ENCODE measurements around the gene PRRC1.
"Not testable (repeated sequence)": the region's sequence is repeated elsewhere in the genome, so short reads cannot be mapped to it uniquely, and the experiment has no call there.

The PRRC1 gene

DNA sequence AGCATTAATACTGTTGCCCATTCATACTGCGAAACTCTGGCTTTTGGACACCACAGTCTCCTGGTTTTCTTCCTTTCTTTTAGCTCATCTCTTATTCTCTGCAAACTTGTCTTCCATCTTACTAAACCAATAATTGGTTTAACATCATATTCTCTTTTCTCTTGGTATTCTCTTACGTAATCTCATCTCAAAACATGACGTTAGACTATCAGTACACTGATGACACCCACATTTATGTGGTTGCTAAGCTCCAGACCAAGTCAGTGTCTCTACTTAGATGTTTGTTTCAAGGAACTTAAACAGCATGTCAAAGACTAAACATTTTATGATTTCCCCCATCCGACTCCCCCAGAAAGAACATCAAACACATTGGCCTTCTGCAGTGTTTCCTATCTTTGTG is 2.1 kb downstream of the PRRC1 start:
- peak overlapping the region; percentile 69 for H3K4me3 Mint-ChIP-seq
- peaks cover 24% of the 10 kb centered on the region for H3K36me3 Mint-ChIP-seq
- H3K27me3 Mint-ChIP-seq = peaks cover under 1% of the 10 kb centered on the region
- H3K27ac Mint-ChIP-seq = peak overlapping the region; percentile 56
- peaks cover 39% of the 10 kb centered on the region for H3K4me1 Mint-ChIP-seq (ENCODE audit: low read depth)
- H3K9me3 Mint-ChIP-seq (ENCODE audit: low read depth) = peaks cover 8% of the 10 kb centered on the region

DNA sequence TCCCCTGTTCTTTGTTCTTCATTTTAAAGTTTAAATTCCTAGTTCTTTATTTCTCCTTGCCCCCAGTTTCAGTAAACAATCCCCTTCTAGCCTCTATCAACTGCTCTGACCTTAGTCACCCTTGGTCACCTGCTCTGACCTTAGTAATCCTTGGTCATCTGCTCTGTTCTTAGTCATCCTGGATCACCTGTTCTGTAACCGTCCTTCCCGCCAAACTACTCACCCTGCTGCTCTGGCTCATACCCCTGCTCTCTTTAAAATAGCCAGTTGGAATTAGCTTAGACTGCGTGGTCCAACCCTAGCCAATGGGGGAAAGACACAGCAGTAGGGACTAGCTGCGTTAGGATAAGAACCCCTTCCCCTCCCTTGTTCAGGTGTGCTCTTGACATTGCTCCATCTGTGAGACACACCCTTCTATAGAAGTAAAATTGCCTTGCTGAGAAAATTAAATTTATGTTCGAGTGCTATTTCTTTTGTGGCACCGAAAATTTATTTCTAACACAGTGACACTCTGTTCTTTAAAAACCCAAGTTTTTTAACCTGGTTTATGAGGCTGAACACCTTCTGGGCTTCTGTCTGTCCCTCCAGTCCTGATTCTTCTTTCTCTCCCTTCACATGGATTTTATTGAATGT is 3.8 kb downstream of the PRRC1 start:
- H3K9me3 Mint-ChIP-seq (ENCODE audit: low read depth) = peaks cover 8% of the 10 kb centered on the region
- peaks cover 39% of the 10 kb centered on the region for H3K4me1 Mint-ChIP-seq (ENCODE audit: low read depth)
- no peaks in the 10 kb centered on the region for H3K27me3 Mint-ChIP-seq
- H3K4me3 Mint-ChIP-seq = no peak overlapping the region
- peaks cover 28% of the 10 kb centered on the region for H3K36me3 Mint-ChIP-seq
- no peak overlapping the region for H3K27ac Mint-ChIP-seq

DNA sequence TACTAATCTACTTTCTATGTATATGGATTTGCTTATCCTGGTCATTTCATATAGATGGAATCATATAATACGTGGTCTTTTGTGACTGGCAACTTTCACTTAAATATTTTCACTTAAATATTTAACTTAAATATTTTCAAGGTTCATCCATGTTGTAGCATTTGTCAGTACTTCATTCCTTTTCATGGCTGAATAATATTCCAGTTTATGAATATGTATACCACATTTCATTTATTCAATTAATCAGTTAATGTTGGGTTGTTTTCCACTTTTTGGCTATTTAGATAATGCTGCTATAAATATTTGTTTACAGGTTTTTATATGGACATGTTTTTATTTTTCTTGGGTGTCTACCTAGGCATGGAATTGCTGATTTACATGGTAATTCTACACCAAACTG is 7.7 kb downstream of the PRRC1 start:
- Mint-ChIP-seq H3K27ac (no peak overlapping the region), H3K27me3 (no peaks in the 10 kb centered on the region), H3K4me1 (ENCODE audit: low read depth) (peaks cover 17% of the 10 kb centered on the region), H3K36me3 (peaks cover 31% of the 10 kb centered on the region), H3K4me3 (no peak overlapping the region), H3K9me3 (ENCODE audit: low read depth) (peaks cover 8% of the 10 kb centered on the region)

DNA sequence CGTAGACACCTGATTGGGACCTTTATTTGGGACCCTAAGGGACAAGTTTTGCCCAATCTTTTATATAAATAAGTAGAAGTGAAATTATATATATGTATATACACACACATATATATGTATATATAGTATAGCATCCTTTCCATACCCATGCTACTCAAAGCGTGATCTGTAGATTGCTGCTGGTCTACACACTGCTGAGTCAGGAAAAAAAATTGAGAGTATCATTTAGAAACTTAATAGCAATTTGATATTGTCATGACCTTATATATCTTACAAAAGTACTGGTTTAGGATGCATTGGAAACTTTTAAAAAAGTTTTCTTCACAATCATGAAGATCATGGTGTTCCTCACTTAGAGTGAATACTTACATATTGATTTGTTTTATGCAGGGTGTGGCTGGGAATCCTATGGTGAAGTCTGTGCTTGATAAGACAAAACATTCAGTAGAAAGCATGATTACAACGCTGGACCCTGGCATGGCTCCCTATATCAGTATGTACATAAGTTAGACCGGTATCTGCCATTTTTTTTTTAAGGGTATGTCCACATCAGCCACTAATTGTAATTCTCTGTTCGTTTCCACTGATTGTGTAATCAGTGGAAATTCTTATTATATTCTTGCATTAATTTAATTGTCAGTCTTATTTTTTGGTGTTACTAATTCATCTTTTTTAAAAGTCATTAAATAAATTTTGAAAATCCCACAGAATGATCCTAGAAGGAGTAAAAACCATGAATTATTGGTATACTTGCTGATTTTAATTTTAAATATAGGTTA is 12.7 kb downstream of the PRRC1 start:
- Mint-ChIP-seq H3K27me3 (no peaks in the 10 kb centered on the region), H3K4me1 (ENCODE audit: low read depth) (no peaks in the 10 kb centered on the region), H3K27ac (no peak overlapping the region), H3K36me3 (peaks cover 13% of the 10 kb centered on the region), H3K4me3 (no peak overlapping the region), H3K9me3 (ENCODE audit: low read depth) (no peaks in the 10 kb centered on the region)

DNA sequence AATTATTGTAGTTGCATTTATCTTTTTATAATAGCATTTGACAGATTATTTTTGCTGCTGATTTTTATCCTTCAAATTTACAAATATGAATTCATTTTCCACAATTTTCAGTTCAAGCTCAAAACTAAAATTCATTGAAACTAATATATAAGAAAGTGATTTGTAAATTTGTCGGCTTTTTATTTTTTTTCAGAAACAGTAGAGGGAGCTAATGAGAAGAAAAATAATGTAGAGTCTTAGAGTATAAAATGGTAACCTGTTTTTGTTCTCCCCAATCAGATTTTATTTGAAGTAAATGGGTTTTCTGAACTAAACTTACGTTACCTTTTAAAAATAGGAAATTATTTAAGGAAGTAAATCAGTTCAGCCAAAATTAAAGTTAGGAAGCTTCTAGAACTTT is 19.2 kb downstream of the PRRC1 start:
- Mint-ChIP-seq H3K27me3 (no peaks in the 10 kb centered on the region), H3K4me3 (no peak overlapping the region), H3K36me3 (peaks cover 33% of the 10 kb centered on the region), H3K9me3 (ENCODE audit: low read depth) (peaks cover 10% of the 10 kb centered on the region), H3K27ac (no peak overlapping the region), H3K4me1 (ENCODE audit: low read depth) (peaks cover 10% of the 10 kb centered on the region)

DNA sequence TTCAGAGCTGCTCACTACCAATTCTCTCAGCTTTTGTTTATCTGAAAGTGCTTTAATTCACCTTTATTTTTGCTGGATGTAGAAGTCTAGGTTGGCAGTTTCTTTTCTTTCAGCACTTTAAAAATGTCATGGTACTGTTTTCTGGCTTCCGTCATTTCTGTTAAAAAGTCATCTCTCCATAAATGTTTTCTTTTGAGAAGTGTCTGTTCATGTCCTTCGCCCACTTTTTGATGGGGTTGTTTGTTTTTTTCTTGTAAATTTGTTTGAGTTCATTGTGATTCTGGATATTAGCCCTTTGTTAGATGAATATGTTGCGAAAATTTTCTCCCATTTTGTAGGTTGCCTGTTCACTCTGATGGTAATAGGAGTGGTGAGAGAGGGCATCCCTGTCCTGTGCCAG is 23.1 kb downstream of the PRRC1 start:
- Mint-ChIP-seq H3K36me3 (peaks cover 30% of the 10 kb centered on the region), H3K4me1 (ENCODE audit: low read depth) (peaks cover 10% of the 10 kb centered on the region)
- H3K4me3 Mint-ChIP-seq; H3K27me3 Mint-ChIP-seq; H3K9me3 Mint-ChIP-seq (ENCODE audit: low read depth); H3K27ac Mint-ChIP-seq: not testable (repeated sequence)

DNA sequence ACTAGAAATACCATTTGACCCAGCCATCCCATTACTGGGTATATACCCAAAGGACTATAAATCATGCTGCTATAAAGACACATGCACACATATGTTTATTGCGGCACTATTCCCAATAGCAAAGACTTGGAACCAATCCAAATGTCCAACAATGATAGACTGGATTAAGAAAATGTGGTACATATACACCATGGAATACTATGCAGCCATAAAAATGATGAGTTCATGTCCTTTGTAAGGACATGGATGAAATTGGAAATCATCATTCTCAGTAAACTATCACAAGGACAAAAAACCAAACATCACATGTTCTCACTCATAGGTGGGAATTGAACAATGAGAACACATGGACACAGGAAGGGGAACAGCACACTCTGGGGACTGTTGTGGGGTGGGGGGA is 27.8 kb downstream of the PRRC1 start:
- H3K9me3 Mint-ChIP-seq (ENCODE audit: low read depth); H3K4me3 Mint-ChIP-seq; H3K27ac Mint-ChIP-seq; H3K27me3 Mint-ChIP-seq: not testable (repeated sequence)
- Mint-ChIP-seq H3K4me1 (ENCODE audit: low read depth) (peaks cover 11% of the 10 kb centered on the region), H3K36me3 (peaks cover 21% of the 10 kb centered on the region)

DNA sequence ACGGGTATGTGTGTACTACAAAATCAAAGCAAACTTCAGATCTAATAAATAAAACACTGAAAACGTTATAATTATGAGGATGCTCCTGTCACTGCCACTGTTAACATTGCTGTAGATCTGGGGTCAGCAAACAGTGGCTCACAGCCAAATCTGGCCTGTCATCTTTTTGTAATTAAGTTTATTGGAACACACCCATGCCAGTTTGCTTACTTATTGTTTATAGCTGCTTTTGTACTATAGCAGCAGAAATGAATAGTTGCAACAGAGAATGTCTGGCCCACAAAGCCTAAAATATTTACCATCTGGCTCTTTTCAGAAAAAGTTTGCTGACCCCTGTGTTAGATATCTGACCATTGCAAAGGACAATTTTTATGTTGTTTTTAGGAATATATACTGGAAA is 32.1 kb downstream of the PRRC1 start:
- Mint-ChIP-seq H3K4me1 (ENCODE audit: low read depth) (peaks cover 7% of the 10 kb centered on the region), H3K36me3 (peaks cover 19% of the 10 kb centered on the region), H3K4me3 (no peak overlapping the region), H3K27ac (no peak overlapping the region), H3K9me3 (ENCODE audit: low read depth) (no peaks in the 10 kb centered on the region), H3K27me3 (no peaks in the 10 kb centered on the region)

DNA sequence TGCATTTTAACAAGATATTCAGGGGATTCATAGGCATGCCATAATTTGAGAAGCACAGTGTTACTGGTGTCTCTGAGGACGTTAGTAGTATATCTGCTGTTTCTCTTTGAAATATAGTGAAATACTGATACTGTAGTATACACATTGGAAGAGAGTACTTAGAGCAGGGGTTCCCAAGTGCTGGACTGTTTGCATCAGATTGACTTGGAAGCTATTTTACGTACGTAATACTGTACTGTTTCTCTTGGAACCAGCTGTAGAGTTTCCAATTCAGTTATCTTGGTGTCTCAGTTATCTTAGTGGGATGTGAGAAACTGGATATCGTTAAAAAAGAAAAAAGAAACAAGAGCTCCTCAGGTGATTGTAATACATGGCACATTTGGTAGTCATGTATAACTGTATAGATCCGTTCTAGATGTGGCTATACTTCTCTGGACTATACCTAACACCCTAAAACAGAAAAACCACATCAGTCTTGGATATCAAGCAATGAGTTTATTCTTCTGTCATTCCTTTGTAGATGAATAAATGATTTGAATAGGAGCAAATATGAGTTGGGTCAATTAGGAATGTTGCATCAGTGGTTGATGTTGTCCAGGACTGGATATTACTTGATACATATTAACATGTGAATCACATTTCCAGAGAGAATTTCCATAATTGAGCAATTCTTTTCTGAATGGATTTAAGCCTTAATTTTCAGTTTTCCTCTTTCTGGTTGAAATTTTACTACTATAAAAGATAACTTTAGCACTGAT is 33.4 kb downstream of the PRRC1 start:
- H3K4me3 Mint-ChIP-seq = no peak overlapping the region
- H3K27ac Mint-ChIP-seq = no peak overlapping the region
- H3K36me3 Mint-ChIP-seq = peaks cover 21% of the 10 kb centered on the region
- H3K4me1 Mint-ChIP-seq (ENCODE audit: low read depth) = peaks cover 5% of the 10 kb centered on the region
- H3K27me3 Mint-ChIP-seq = no peaks in the 10 kb centered on the region
- H3K9me3 Mint-ChIP-seq (ENCODE audit: low read depth) = no peaks in the 10 kb centered on the region

DNA sequence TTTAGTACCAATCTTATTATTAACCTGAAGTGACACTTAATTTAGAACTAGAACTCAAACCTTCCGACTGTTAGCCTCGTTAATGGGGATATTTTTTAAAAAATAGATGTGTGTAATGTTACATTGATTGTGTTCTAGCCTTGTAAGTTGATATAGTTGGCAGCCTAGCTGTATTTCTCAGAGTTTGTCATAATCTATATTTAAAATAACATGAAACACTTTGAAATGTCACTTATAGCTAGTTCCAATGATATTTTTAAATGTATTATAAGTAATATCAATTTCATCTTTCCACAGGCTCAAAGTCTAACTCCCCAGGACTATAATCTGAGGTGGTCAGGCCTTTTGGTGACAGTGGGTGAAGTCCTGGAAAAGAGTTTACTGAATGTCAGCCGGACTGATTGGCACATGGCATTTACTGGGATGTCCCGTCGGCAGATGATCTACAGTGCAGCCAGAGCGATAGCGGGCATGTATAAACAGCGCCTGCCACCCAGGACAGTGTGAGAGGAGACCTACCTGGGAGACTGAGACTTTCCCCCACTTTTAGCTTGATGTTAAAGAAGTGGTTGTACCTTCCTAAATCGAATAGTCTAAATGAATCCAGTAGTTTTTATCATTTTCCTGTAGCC is 34.1 kb downstream of the PRRC1 start:
- no peaks in the 10 kb centered on the region for H3K4me1 Mint-ChIP-seq (ENCODE audit: low read depth)
- no peak overlapping the region for H3K27ac Mint-ChIP-seq
- no peaks in the 10 kb centered on the region for H3K27me3 Mint-ChIP-seq
- no peak overlapping the region for H3K4me3 Mint-ChIP-seq
- H3K9me3 Mint-ChIP-seq (ENCODE audit: low read depth) = no peaks in the 10 kb centered on the region
- H3K36me3 Mint-ChIP-seq = peaks cover 17% of the 10 kb centered on the region

DNA sequence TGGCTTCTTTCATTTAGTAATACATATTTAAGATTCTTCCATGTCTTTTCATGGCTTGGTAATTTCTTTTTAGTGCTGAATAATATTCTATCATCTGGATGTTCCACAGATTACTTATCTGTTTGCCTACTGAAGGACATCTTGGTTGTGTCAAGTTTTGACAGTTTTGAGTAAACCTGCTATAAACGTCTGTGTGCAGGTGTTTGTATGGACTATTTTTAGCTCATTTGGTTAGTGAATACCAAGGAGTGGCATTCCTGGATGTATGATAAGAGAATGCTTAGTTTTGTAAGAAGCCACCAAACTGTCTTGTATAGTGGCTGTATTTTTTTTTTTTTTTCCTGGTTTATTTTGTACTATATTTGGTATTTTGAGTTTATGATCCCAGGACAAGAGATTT is 38.4 kb downstream of the PRRC1 start:
- Mint-ChIP-seq H3K27ac (no peak overlapping the region), H3K27me3 (no peaks in the 10 kb centered on the region), H3K9me3 (ENCODE audit: low read depth) (no peaks in the 10 kb centered on the region), H3K4me3 (no peak overlapping the region), H3K4me1 (ENCODE audit: low read depth) (no peaks in the 10 kb centered on the region), H3K36me3 (peaks cover 9% of the 10 kb centered on the region)

DNA sequence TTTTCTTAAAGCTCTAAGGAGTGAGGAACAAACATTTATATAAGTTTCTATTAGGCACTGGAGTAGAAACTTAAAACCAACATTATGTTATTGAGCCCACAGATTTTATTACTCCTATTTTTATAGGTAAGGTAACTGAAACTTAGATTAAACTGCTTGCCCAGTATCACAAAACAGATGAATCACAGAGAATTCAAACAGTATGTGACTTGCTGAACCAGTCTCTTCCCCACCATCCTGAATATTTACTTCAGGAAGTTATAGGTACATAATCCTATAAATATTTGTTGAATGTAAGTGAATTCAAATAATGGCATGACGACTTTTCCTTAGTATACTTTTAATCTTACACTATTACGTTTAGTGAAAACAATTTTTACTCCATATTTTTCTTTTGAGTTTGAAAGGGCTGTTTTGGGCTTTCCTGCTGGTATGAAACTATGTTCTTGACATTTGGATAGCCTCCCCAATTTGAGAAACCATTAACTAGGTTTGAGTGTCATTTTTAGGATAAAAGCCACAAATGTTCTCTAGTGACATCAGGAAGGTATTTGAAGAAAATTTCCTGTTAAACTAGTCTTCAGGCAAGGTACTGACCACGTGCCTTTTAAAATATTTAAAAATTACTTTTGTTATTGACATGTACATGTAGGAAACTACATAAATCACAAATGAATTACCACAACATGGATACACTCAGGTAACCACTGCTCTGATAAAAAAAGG is 39.3 kb downstream of the PRRC1 start:
- peaks cover 8% of the 10 kb centered on the region for H3K36me3 Mint-ChIP-seq
- H3K9me3 Mint-ChIP-seq (ENCODE audit: low read depth) = no peaks in the 10 kb centered on the region
- no peak overlapping the region for H3K27ac Mint-ChIP-seq
- no peaks in the 10 kb centered on the region for H3K27me3 Mint-ChIP-seq
- H3K4me1 Mint-ChIP-seq (ENCODE audit: low read depth) = no peaks in the 10 kb centered on the region
- H3K4me3 Mint-ChIP-seq = no peak overlapping the region

DNA sequence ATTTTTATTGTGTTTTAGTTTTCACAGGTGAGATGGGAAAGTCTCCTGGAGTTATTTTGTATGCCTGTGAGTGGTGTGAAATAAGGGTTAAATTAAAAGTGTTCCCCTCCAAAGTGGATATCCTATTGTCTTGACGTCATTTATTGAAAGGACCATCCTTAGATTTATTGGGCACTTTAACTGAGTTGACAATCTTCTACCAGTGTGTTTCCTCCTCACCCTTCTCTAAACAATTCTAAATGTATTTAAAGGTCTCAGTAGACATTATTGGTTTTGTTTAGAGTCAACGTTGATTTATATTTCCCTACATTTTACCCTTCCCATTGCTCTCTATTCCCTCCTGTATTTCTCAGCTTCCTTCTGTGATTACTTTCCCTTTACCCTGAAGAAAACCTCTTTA is 40.8 kb downstream of the PRRC1 start:
- no peaks in the 10 kb centered on the region for H3K4me1 Mint-ChIP-seq (ENCODE audit: low read depth)
- no peaks in the 10 kb centered on the region for H3K9me3 Mint-ChIP-seq (ENCODE audit: low read depth)
- no peak overlapping the region for H3K4me3 Mint-ChIP-seq
- H3K36me3 Mint-ChIP-seq = peaks cover 5% of the 10 kb centered on the region
- no peaks in the 10 kb centered on the region for H3K27me3 Mint-ChIP-seq
- H3K27ac Mint-ChIP-seq = no peak overlapping the region

DNA sequence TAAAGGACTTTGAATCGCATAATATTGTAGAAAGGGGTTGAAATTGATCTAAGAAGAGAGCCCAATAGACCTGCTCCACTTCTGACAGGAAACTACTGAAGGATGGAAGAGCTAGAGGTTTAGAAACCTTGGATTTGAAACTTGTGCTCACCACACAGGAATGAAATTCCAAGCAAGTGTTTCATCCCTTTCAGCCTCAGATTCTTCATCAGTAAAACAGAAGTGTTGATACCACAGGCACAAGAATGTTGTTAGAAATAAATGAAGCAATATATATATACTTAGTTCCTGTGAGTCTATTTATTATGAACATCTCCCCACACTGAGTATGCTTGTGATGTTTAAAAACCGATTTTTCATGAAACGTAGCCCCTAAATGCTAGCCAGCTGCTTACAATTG is 43.8 kb downstream of the PRRC1 start:
- H3K27ac Mint-ChIP-seq = no peak overlapping the region
- no peaks in the 10 kb centered on the region for H3K36me3 Mint-ChIP-seq
- H3K27me3 Mint-ChIP-seq = peaks cover 6% of the 10 kb centered on the region
- H3K9me3 Mint-ChIP-seq (ENCODE audit: low read depth) = no peaks in the 10 kb centered on the region
- H3K4me3 Mint-ChIP-seq = no peak overlapping the region
- no peaks in the 10 kb centered on the region for H3K4me1 Mint-ChIP-seq (ENCODE audit: low read depth)
